NCI-H2196 treated with DMSO at 0.1 percent for 48 hours (cell line): ENCODE measurements around the gene PTPN4.
"Not testable (repeated sequence)": the region's sequence is repeated elsewhere in the genome, so short reads cannot be mapped to it uniquely, and the experiment has no call there.

ENCODE experiments used
- DNase-seq: peaks from one replicate; lab custom pipeline; 2025; ENCODE audit not compliant: unreplicated experiment; lab: John Stamatoyannopoulos, UW

PTPN4 gene

DNA sequence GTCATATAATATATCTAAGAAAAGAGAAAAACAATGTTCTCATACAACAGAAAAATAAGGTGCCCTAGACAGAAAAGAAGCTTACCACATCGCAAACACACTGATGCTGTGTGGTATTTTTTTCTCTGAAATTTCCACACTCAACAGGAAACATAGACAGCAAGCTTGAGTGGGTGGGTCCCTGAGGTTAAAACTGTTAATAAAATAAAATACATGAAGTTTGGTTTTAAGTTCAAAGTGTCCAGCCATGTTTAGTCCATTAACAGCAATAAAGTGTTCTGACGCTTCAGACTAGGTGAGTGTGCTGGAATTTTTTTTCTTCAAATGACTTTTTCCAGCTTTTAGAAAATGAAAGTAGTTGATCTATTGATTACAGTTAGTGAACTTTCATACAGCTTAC lies 169.8 kb downstream of the PTPN4 start:
- DNase-seq: no peak

DNA sequence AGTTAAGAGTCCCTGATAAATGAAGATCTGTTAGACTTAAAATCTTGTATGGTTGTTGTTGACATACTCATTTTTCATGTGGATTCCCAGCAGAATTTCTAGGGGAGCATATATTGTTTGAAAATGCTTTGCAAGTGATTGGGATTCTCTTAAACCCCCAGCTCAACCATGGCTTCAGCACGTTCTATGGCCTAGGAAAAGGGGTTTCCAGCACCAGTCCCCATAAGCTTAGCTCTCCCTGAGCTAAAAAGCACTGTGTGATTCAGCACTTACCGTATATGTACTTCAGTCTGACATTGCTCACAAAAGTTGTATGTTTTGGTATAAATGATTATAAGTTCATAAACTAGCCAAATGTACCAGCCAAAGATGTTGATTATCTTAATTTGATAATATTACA lies 173.1 kb downstream of the PTPN4 start:
- DNase-seq: no peak

DNA sequence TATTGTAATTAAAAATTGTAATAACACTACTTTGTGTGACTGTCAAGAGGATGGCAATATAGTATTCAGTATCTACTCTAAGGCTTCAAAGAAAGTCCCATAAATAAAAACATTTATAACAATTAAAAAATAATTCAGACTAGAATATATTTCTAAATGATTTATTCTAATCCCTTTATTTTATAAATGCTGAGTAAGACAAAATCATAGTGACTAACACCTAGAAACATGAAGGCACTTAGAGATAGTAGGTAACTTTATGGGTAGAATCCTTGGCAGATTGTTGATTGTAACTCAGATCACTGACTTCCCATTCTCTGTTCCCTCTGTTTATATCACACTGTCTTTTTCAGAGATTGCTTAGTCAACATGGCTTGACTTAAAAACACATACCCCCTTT lies 174.6 kb downstream of the PTPN4 start:
- DNase-seq: no peak

DNA sequence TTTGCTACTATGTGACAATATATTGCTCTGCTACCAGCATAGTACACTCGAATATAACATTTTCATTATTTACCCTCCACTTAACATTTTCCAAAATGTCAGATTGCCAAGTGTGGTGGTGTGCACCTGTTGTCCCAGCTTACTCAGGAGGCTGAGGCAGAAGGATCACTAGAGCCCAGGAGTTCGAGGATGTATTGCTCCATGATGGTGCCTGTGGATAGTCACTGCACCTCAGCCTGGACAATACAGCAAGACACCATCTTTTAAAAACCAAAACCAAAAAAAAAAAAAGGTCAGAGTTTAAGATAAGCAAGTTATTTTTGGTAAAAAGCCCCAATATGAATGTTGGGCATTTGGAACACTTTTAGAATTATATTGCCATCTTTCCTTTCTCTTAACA lies 178.0 kb downstream of the PTPN4 start:
- no peak for DNase-seq

DNA sequence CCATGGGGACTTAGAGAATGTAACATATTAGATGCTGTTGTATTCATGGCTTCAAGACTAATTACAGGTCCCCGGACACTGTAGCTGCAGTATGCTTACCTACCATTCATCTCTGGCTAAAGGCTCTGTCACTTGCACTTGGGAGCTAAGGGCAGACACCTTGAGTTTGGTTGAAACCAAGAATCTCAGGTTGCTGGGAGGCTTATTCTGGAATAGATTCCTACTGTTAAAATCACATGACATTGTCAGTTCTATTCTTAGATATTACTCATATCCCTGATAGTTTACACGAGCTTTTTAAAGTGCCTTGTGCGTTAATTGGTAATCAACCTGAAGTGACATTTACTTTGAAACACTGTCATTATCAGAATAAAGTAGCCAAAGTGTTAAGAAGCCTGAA lies 180.2 kb downstream of the PTPN4 start:
- DNase-seq: no peak

DNA sequence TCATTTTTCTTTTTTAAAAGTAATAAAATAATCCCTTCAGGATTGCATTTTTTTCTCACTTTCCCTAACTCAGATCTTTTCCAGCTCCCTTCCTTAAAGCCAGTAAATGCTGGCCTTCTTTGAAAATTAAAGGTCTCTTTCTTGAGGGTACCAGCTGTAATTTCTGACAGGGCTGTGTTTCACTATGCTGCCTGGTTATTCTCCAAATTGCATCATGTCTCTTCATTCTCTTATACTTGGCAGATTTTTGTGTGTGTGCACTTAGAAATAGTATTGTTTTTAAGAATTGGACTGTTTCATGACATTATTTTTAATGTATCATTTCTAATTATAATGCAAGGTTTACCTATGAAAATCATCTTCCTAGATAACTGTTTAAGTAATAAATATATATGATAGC lies 181.1 kb downstream of the PTPN4 start:
- DNase-seq: no peak

DNA sequence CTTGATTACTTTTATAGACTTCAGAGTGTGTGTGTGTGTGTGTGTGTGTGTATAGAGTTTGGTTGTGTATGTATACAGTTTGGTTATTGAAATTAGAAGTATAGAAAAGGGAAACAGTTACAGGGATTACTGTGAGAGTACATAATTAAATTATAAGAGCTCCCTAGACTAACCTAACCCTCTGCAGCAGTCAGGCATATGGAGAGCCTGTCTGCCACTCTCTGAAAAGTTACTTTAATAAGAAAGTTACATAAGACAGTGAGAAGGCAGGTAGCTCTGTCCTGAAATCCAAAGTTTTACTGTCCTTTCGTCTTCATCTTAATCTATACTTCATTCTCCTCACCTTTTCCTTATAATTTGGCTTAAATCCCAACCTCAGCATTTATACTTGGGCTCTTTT lies 181.7 kb downstream of the PTPN4 start:
- DNase-seq: no peak

DNA sequence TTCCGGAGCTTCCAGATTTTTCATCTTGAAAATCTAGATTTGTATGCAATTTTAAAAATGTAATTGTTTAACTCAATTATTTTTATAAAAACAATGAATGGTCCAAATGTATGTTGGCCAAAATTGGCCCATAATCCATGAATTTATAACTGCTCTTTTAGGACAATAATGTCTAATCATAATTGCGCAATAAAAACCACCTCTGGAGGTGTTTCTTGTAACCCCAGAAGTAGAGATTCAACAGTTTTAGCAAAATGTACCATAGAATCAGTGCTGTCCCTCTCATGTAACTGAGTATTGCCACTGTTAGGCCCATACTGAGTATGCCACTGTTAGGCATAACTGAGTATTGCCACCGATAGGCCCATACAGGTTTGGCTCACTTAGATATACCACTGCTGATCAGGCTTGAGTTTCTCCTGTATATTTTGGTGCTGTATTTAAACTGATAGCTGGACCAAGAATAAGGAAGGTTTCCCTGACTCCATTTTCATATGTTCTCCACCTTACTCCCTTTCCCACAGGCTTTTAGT lies 182.3 kb downstream of the PTPN4 start:
- DNase-seq: no peak

DNA sequence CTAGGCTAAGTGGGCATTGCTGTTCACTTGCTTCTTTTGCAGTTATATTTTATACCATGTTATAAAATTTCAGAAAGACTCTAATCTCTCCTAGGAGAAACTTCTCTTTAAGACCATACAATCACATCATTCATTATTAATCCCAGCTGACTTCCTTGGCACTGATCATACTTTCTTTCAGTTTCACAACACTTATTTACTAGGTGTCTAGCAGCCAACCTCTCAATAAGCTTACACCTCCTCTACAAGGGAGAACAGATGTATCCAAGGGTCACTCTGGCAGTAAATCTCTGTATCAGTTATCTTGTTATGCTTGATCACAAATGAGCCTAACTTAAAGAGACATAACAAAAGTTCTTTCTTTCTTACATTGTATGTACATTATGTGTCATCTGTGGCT lies 183.3 kb downstream of the PTPN4 start:
- no peak for DNase-seq

DNA sequence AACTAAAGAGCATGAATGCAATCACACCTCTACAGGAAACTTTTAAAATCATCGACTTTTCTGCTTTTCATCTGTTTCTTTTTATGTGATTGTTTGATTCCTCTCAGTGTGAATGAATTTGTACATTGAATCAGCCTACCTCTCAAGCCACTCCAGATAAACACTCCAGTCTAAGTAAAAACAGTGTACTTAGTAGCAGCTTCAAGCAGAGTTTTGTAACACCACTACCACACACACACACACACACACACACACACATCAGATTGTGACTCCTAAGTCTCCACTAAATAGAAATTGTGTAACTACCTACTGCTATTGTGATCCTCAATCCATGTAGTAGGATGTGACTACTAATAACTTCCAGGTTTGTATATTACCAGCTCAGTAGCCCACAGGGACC lies 187.8 kb downstream of the PTPN4 start:
- DNase-seq: no peak

DNA sequence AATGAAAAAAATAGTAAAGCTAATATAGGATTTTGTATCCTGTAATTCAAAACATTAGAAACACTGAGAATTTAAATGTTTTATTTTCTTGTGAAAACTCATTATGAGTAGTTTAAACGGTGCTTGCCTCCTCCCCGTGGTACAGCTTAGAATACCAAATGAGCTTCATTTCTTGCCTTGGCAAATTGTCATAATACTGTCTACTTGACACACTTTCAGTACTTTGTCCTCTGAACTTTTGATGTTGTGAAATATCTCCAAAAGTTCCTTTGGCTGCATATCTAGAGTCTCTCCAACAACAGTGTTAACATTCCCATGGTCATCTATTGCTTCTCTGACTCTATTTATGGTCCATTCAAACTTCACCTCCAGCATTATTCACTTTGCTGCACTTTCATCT lies 191.2 kb downstream of the PTPN4 start:
- no peak for DNase-seq

DNA sequence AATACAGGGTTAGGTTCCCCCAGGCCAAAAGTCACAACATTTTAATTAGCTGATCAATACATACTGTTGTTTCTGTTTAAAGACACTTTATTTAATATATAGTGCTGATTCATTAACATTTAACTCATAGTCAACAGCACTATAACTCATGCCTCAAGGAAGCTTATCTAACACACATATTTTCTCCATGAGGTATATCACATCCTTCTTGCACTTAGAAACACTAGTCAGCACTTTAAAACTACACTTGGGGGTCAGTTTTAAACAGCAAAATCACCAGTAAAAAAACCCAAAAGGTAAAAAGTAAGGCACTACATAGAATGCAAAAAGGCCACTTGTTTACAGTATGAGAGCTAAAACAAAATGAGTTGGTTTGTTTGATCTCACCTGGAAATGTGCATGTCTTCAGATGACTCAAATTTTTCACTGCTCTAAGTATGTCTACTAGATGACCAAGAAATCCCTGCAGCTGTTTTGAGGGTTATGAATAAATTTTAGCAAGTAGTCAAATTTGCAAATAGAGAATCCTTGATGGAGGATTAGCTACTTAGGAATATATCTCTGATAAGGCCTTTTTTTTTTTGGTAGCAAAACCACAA lies 199.0 kb downstream of the PTPN4 start:
- DNase-seq: no peak

DNA sequence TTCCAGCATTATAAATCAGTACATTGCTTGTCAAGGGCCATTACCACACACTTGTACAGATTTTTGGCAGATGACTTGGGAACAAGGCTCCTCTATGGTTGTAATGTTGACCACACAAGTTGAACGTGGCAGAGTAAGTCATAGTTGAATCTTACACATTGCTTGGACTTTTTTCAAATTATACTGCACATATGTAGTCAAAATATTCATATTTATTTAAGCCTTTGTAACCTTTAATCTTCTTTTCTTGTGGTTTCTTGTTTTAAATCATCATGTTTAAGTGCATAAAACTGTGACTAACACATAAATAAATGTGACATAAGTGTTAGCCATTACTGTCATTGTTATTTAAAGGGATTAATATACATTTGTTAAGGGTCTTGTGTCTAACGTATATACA lies 201.1 kb downstream of the PTPN4 start:
- DNase-seq: no peak

DNA sequence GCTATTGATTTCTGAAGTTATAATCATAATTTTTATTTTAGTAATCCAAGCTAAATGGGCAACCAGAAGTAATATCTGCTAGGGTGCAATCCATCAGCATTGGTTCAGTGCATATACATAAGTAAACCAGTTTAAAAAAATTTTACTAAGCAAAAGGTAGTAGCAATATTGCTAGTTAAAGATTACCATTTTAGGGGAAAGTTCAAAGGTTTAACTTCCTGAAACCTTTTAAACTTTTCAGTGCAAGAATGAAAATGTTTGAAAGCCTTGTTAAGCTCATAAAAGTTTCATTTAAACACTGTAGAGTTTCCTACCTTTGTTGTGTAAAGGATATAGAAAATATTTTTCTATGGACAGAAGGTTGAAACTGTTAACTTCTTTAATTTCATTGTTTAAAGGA lies 222.2 kb downstream of the PTPN4 start:
- no peak for DNase-seq

DNA sequence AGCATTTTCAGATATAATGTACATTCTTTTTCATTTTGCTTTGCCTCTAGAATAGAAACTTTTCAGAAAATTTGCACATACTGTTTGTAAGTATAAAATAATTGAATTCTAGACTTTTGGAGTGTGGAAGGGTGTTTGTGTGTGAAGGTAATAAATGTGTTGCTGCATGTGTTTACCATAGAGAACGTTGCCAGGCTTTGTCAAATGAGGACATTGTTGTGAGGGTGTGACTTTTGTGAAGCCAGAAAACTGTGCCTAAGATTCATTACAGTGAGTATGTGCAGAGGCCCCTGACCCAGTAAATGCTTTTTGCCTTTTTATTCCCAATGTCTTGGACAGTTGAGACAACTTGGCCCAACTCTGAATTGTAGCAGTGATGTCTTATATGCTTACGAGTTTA lies 222.8 kb downstream of the PTPN4 start:
- no peak for DNase-seq

DNA sequence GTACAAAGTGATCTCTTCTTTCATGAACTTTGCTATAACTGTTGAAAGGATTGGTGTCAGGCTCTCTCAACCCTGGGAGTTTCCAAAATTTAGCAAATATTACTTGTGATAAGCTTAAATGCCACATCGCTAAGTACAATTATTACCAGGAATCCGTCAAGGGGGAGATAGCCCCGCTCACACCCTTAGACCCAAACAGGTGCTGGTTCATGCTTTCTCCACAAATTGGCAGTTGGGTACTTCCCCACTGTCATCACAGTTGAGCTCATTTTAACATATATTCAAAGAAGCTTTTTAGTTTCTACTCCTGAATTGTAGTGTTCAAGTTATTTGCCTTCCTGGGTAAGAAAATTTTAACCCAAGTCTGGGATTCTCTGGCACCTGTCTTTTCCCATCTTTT lies 223.4 kb downstream of the PTPN4 start:
- no peak for DNase-seq

DNA sequence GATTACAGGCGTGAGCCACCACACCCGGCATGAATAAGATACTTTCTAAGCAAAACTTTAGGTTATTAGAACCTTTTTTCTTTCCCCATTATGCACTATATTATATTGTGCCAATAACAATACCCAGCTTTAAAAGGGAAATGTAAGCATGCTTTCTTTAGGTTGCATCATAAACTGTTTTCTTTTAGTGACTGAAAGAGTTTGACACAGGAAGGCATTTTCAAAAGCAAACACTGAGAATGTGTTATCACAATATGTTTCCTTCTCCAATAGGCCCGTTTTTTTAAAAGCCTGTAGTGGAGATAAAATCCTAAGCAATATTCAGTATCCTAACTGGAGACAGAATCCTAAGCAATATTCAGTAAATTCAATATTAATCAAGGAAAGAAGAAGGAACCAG lies 236.4 kb downstream of the PTPN4 start:
- DNase-seq: no peak

DNA sequence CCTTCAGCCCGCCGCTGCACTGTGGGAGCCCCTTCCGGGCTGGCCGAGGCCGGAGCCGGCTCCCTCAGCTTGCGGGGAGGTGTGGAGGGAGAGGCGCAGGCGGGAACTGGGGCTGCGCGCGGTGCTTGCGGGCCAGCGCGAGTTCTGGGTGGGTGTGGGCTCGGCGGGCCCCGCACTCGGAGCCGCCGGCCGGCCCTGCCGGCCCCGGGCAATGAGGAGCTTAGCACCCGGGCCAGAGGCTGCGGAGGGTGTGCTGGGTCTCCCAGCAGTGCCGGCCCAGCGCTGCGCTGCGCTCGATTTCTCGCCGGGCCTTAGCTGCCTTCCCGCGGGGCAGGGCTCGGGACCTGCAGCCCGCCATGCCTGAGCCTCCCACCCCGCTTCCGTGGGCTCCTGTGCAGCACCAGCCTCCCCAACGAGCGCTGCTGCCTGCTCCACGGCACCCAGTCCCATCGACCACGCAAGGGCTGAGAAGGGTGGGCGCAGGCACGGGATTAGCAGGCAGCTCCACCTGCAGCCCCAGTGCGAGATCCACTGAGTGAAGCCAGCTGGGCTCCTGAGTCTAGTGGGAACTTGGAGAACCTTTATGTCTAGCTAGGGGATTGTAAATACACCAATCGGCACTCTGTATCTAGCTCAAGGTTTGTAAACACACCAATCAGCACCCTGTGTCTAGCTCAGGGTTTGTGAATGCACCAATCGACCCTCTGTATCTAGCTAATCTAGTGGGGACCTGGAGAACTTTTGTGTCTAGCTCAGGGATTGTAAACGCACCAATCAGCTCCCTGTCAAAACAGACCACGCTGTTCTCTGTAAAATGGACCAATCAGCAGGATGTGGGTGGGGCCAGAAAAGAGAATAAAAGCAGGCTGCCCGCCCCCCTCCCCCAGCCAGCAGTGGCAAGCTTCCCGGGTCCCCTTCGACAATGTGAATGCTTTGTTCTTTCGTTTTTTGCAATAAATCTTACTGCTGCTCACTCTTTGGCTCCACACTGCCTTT lies 237.5 kb downstream of the PTPN4 start:
- not testable (repeated sequence) for DNase-seq

DNA sequence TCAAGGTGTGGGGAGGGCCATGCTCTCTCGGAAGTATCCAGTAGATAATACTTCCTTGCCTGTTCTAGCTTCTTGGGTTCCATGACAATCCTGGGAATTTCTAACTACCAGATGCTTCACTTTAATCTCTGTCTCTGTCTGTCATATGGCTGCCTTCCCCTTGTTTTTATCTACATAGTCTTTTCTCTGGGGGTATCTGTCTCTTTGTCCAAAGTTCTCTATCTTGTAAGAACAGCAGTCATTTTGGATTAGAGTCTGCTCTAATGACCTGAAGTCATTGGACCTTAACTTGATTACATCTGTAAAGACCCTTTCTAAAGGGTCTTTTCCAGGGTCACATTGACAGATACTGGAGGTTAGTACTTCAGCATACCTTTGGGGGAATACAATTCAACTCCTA lies 241.7 kb downstream of the PTPN4 start:
- no peak for DNase-seq

DNA sequence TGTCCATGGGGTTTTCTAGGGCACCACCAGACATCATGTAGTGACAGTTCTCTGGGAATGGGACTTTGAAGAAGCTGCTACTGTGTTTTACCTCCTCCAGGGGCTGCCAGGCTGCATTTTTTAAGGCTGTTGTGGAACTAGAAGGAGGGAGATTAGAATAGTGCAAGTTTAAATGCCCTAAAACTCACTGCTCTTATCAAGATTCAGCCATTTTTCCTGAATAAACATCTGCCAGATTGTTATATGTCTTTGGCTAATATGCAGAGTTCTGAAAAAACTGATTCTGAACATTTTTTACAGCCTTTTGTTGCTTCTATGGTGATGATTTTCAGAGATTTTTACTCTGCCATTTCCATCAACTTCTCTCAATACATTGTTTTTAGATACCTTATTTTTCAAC lies 244.5 kb downstream of the PTPN4 start:
- no peak for DNase-seq

DNA sequence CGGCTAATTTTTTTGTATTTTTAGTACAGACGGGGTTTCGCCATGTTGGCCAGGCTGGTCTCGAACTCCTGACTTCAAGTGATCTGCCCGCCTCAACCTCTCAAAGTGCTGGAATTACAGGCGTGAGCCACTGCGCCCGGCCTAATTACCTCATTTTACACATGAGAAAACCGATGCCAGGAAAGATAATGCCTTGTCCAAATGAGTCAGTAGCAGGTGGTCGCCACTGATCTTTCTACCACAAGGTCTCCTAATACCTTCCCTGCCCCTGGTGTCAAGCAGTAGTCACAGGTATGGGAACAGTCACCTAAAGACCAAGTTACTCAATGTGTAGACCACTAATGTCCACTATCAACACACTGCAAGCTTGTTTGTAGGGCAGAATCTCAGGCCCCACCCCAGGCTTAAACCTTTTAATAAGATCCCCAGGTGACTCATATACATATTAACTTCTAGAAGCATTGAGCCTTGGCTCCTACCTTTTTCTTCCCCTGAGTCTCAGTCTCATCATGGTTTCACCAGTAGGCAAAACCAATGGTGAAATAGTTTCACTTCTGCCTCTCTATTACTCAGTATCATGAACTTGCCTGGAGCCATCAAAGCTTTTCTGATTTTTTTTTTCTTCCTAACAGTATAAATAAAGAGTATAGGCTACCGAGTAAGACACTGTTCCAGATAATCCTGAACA lies 246.3 kb downstream of the PTPN4 start:
- DNase-seq: no peak

DNA sequence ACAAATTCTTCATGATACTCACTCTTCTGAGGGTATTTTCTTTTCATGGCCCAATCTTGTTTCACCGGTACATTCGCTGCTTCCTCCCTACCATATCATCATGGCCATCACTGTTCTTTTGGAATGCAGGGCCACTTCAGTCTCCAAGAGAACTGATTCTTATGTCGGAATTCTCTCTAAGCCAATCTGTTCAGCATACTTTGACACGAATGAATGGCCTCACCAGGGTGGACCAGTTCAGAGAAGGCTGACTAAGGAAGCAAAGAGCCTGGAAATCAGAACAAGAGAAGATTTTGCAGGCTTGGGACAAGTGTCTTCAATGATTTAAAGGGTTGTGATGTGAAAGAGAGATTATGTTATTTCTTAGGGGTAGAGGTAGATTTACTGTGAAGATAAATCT lies 248.1 kb downstream of the PTPN4 start:
- no peak for DNase-seq
